ENCODE results near the gene GPATCH8.
A peak's percentile ranks its signal among the peaks of the same experiment; 100 is the strongest.

GPATCH8 gene

GRCh38 chr17:44448412-44448811 lies 54.8 kb downstream of the GPATCH8 start:
- FAIRE-seq: peak; percentile 79

- FAIRE-seq: no peak
Observed at GRCh38 chr17:44444735-44445105, 58.5 kb downstream of the GPATCH8 start.

DNA sequence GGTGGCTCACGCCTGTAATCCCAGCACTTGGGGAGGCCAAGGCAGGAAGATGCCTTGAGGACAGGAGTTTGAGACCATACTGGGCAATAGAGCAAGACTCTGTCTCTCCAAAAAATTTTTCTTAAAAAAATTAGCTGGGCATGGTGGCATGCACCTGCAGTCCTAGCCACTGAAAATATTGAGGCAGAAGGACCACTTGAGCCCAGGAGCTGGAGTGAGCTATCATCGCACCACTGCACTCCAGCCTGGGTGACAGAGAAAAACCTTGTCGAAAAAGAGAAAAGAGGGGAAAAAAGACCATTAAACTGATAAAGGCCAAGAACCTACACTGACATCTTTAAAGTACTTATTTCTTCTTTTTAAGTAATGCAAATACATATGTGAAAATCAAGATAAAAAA lies 60.4 kb downstream of the GPATCH8 start:
- no peak for FAIRE-seq

- FAIRE-seq: no peak
Observed at GRCh38 chr17:44439168-44439567, 64.0 kb downstream of the GPATCH8 start.

DNA sequence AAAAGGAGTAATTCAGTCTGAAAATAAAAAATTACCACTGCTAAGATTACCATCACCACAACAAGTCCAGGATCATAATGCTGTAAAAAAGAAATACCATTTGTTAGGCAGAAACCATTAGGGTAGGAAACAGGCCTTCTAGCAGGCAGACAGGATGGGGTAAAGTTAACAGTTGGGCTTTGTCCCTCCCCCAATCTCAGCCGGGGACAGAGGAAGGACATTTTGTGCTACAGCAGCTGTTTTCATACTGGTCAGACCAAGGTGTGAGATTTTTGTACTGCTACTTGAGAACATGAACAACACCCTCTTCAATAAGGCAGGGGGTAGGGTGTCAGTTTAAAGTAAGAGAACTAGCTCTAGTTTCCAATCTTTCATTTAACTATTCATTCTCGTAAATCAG lies 64.6 kb downstream of the GPATCH8 start:
- FAIRE-seq: no peak

GRCh38 chr17:44436336-44436735 lies 66.9 kb downstream of the GPATCH8 start:
- peak; percentile 54 for FAIRE-seq

- FAIRE-seq: no peak
Observed at GRCh38 chr17:44432254-44433157, 70.7 kb downstream of the GPATCH8 start.

GRCh38 chr17:44424828-44425461 lies 78.3 kb downstream of the GPATCH8 start:
- no peak for FAIRE-seq

DNA sequence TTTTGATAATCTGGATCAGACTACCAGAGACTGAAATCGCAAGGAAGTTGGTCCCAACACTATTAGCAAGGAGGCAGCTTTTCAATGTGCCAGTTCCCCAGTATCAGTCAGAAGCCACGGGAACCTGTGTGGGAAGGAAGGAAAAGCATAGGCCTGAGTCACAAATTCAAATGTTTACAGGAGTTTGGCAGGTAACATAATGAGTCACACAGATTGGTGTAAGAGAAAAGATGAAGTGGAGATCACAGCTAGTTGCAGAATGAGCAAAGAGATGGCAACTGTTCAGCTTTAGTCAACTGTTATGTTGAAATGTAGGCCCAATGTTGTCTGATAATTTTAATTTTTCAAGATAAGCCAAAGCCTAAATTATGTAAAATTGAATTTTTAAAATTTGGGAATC lies 85.7 kb downstream of the GPATCH8 start:
- FAIRE-seq: no peak

DNA sequence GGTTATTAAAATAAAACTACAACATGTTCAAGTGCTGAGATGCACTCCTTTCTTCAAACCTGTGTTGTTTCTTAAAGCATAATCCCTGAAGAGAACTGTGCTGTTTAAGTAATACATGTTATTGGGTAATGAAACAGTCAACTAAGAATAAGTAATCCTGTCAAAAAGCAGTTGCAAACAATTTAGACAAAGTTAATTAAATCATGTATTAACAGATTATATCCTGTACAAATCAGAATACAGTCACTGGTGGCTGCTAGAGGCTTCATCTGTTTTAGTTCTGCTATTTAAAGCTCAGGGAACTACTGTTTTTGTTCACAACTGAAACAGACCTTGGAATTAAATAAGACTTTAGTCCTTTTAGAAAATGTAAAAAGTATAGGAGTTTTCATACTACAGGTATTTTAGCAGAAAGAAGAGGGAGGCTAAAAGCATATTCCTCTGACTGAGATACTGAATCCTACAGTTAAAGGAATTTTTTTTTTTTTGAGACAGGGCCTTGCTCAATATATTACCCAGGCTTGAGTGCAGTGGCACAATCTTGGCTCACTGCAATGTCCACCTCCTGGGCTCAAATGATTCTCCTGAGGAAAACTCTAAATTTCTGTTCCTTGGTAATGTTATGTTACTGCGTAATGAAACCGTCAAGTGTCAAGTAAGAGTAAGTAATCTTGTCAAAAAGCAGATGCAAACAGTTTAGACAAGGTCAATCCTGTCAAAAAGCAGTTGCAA lies 86.5 kb downstream of the GPATCH8 start:
- FAIRE-seq: no peak

GRCh38 chr17:44414394-44415155 lies 88.6 kb downstream of the GPATCH8 start:
- no peak for FAIRE-seq

GRCh38 chr17:44409309-44410028 lies 93.7 kb downstream of the GPATCH8 start:
- FAIRE-seq: no peak

- no peak for FAIRE-seq
Observed at GRCh38 chr17:44408786-44409185, 94.4 kb downstream of the GPATCH8 start.

GRCh38 chr17:44402564-44403172 lies 100.5 kb downstream of the GPATCH8 start:
- FAIRE-seq: no peak

DNA sequence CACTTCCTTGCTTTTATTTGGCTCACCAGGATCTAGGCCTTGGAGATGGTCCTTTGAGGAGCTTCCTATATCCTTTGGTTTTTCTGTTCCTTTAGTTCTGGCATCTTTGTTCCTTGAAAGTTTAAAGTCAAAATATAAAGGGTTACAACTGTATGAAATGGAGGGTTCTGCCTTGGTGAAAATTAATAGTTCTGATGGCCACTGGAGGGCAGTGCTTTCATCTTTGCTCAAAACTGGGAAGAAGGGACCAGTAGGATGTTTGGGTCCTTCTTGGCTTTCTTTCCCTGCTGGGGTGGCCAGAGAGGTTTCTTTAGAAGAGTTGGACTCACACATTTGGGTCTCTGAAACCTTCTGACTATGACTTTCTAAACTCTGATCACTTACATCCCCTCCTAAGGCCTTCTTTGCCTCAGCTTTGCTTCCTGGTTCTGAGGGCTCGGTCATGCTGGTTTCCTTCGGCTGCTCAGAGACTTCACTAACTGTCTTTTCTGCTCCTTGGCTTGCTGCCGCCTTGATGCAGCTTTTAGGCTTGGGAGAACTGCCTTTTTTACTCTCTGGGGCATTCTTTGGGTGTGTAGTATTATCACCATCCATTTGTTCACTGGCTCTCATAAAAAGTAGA lies 102.9 kb downstream of the GPATCH8 start:
- peak; percentile 92 for FAIRE-seq

DNA sequence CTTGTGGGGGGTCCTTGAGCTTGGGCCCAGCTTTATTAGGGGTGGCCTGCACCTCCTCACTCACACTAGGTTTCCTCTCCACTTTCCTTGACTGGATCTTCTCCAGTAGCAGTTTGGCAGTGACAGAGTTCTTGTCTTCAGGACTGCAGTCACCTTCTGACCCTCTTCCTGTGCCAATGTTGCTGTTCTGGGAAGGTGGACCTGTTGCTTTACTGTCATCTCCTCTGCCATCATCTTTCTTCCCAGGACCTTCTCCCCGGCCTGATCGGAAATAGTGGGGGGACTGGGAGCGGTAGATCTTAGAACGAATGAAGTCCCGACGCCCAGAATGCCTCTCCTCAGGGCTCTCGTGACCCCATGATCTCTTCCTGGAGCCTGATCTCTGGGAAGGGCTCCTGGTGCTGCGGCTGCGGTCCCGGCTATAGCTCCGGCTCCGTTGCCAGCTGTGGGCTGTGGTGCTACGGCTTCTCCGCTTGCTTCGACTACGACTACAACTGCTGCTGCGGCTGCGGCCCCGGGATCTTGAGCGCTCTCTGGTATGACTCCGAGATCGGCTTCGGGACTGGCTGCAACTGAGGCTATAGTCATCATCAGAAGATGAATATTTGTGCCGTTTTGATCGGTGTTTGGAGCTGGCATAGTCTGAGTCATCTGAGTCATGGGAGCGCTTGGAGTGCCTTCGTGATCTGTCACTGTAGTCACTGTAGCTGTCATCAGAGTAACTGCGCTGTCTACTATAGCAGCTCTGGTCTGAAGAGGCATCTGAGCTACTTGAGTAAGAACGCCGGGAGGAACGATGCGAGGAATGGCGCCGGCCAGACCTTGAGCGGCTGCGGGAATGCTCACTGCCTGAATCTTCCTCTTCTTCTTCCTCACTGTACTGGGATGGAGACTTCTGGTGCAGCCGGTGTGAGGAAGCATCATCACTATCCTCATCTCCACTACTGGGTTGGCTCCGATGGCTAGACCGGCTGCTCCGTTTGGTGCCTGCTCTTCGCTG lies 104.2 kb downstream of the GPATCH8 start:
- no peak for FAIRE-seq

GRCh38 chr17:44397479-44398440 lies 105.4 kb downstream of the GPATCH8 start:
- FAIRE-seq: no peak

- FAIRE-seq: no peak
Observed at GRCh38 chr17:44396946-44397345, 106.3 kb downstream of the GPATCH8 start.

DNA sequence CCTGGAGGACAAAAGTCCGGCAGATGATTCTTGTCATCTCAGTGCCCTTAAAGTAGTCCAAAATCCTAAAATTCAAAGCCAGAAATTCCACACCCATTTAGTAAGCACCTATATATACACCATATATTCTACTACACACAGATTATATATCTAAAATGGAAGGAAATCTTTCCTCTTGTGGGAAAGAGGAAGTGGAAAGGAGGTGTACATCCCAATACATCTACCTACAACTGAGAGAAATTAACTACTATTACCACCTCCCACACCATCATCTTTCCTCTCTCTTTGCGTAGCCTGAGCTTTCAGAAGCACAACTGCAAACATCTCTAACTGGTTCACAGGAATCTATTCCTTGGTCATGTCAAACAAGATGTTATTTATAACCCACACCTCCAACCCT lies 108.4 kb downstream of the GPATCH8 start:
- FAIRE-seq: no peak
